ENCODE data around the gene ZBTB16.

DNA sequence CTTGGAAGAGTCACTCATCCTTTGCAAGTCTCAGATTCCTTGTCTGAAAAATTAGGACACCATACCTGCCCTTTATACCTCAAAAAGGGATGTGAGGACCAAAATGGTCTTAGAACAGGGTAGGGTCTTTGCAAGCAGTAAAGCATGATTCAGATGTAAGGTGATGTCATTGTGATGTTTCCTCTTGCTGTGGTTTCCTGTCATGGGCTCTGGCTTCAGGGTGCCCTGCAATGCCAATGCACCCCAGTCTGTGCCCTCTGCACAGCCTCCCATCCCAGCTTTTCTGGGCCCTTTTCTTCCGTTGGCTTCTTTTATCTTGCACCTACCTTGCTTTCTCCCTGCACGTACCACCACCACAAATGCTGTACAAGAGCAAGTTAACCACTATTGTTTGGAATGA is 148.9 kb downstream of the ZBTB16 start:
- TF ChIP-seq, protein P1, sequence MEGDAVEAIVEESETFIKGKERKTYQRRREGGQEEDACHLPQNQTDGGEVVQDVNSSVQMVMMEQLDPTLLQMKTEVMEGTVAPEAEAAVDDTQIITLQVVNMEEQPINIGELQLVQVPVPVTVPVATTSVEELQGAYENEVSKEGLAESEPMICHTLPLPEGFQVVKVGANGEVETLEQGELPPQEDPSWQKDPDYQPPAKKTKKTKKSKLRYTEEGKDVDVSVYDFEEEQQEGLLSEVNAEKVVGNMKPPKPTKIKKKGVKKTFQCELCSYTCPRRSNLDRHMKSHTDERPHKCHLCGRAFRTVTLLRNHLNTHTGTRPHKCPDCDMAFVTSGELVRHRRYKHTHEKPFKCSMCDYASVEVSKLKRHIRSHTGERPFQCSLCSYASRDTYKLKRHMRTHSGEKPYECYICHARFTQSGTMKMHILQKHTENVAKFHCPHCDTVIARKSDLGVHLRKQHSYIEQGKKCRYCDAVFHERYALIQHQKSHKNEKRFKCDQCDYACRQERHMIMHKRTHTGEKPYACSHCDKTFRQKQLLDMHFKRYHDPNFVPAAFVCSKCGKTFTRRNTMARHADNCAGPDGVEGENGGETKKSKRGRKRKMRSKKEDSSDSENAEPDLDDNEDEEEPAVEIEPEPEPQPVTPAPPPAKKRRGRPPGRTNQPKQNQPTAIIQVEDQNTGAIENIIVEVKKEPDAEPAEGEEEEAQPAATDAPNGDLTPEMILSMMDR (IDR thresholded peaks at IDR 0.05; ENCODE audit: insufficient read depth, low read length): no peak
- TF ChIP-seq POLR2AphosphoS5 (IDR thresholded peaks at IDR 0.05; ENCODE audit: low read depth): no peak
- TF ChIP-seq, protein P2, sequence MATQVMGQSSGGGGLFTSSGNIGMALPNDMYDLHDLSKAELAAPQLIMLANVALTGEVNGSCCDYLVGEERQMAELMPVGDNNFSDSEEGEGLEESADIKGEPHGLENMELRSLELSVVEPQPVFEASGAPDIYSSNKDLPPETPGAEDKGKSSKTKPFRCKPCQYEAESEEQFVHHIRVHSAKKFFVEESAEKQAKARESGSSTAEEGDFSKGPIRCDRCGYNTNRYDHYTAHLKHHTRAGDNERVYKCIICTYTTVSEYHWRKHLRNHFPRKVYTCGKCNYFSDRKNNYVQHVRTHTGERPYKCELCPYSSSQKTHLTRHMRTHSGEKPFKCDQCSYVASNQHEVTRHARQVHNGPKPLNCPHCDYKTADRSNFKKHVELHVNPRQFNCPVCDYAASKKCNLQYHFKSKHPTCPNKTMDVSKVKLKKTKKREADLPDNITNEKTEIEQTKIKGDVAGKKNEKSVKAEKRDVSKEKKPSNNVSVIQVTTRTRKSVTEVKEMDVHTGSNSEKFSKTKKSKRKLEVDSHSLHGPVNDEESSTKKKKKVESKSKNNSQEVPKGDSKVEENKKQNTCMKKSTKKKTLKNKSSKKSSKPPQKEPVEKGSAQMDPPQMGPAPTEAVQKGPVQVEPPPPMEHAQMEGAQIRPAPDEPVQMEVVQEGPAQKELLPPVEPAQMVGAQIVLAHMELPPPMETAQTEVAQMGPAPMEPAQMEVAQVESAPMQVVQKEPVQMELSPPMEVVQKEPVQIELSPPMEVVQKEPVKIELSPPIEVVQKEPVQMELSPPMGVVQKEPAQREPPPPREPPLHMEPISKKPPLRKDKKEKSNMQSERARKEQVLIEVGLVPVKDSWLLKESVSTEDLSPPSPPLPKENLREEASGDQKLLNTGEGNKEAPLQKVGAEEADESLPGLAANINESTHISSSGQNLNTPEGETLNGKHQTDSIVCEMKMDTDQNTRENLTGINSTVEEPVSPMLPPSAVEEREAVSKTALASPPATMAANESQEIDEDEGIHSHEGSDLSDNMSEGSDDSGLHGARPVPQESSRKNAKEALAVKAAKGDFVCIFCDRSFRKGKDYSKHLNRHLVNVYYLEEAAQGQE (IDR thresholded peaks at IDR 0.05; ENCODE audit: insufficient replicate concordance, low read depth): no peak
- TF ChIP-seq SPI1 (IDR thresholded peaks at IDR 0.05; ENCODE audit: borderline replicate concordance, low read depth): no peak

All from HL-60 (cell line).